PC-3 (cell line): Measurements from ENCODE around the gene PGBD5. TPM values are rescaled to one million over a fixed set of nuclear protein-coding genes. Genes with fewer than 3 reads are reported as not detected.

Source experiments
- ATAC-seq: fragments of 200-7000 bp; cut with Tn5 transposase; 2 replicates; pipeline ENCODE4 v1.9.1; 2020; ENCODE audit warnings: mild to moderate bottlenecking, moderate library complexity
- BruUV-seq: library from RNA; stranded (reverse); fragments of 400-500 nt; replicated peaks from 2 replicates; lab custom pipeline; 2021; lab: Mats Ljungman, UMichigan
- CTCF ChIA-PET: fragments of 300-600 bp; sonication (Branson Sonifier 250); formaldehyde crosslinking; loops from one replicate; lab custom pipeline; 2022; ENCODE audit warnings: antibody characterized with exemption; lab: Charles Lee
- POLR2A ChIA-PET: fragments of 300-600 bp; sonication (Branson Sonifier 250); formaldehyde crosslinking; loops from one replicate; lab custom pipeline; 2022; ENCODE audit warnings: antibody characterized with exemption; ENCODE audit not compliant: unreplicated experiment; lab: Charles Lee
- DNase-seq: peaks from one replicate; pipeline ENCODE4 v3.0.0-alpha.2; 2015
- H2AFZ ChIP-seq: fragments of 300-600 bp; sonication (generic); 2 replicates; pipeline ENCODE4 v1.6.0; 2016; ENCODE audit warnings: antibody characterized with exemption, low read length
- H3F3A ChIP-seq: fragments of 300-600 bp; sonication (generic); one replicate; pipeline ENCODE4 v1.6.0; 2017; ENCODE audit warnings: antibody characterized with exemption, low read length, control low read depth, mild to moderate bottlenecking; ENCODE audit not compliant: unreplicated experiment
- H3K27ac ChIP-seq: fragments of 300-600 bp; sonication (generic); 2 replicates; pipeline ENCODE4 v1.5.1; 2016; ENCODE audit warnings: mild to moderate bottlenecking, low read length
- H3K27me3 ChIP-seq: fragments of 300-600 bp; sonication (generic); 2 replicates; pipeline ENCODE4 v1.6.1; 2016; ENCODE audit warnings: low read length, mixed read lengths
- H3K36me3 ChIP-seq: fragments of 300-600 bp; sonication (generic); 2 replicates; pipeline ENCODE4 v1.6.1; 2016; ENCODE audit warnings: low read depth, mixed run types, low read length, mixed read lengths
- H3K4me1 ChIP-seq: fragments of 300-600 bp; sonication (generic); 2 replicates; pipeline ENCODE4 v1.5.1; 2016; ENCODE audit warnings: low read length; ENCODE audit not compliant: insufficient read depth
- H3K4me2 ChIP-seq: fragments of 300-600 bp; sonication (generic); 2 replicates; pipeline ENCODE4 v1.6.0; 2016; ENCODE audit warnings: low read length
- H3K4me3 ChIP-seq: fragments of 300-600 bp; sonication (generic); 2 replicates; pipeline ENCODE4 v1.5.1; 2016; ENCODE audit warnings: mild to moderate bottlenecking, low read length, mixed read lengths
- H3K79me2 ChIP-seq: fragments of 300-600 bp; sonication (generic); 2 replicates; pipeline ENCODE4 v1.6.1; 2017; ENCODE audit warnings: low read length, mixed read lengths
- H3K9ac ChIP-seq: fragments of 300-600 bp; sonication (generic); 2 replicates; pipeline ENCODE4 v1.6.0; 2016; ENCODE audit warnings: mild to moderate bottlenecking, low read length
- H3K9me2 ChIP-seq: fragments of 300-600 bp; sonication (generic); replicated peaks from 2 replicates; pipeline ENCODE4 v1.6.1; 2016; ENCODE audit warnings: mixed run types, low read length, mixed read lengths
- H3K9me3 ChIP-seq: fragments of 300-600 bp; sonication (generic); 2 replicates; pipeline ENCODE4 v1.6.1; 2016; ENCODE audit warnings: low read length, mixed read lengths
- H4K20me1 ChIP-seq: fragments of 300-600 bp; sonication (generic); 2 replicates; pipeline ENCODE4 v1.6.1; 2016; ENCODE audit warnings: low read length, mixed read lengths
- CTCF ChIP-seq: fragments of 300-600 bp; sonication (generic); conservative IDR thresholded peaks from 2 replicates; pipeline ENCODE4 v1.5.1; 2017; ENCODE audit warnings: antibody characterized with exemption, low read depth, mild to moderate bottlenecking, low read length
- EZH2 ChIP-seq: fragments of 300-600 bp; sonication (generic); IDR thresholded peaks from one replicate; pipeline ENCODE4 v1.6.1; 2017; ENCODE audit warnings: antibody characterized with exemption, mild to moderate bottlenecking, low read length; ENCODE audit not compliant: unreplicated experiment
- EZH2phosphoT487 ChIP-seq: fragments of 300-600 bp; sonication (generic); IDR thresholded peaks from 2 replicates; pipeline ENCODE4 v1.6.1; 2018; ENCODE audit warnings: mild to moderate bottlenecking, antibody characterized with exemption, low read length, borderline replicate concordance
- intact Hi-C: fragments of 100-400 bp; cut with micrococcal nuclease; formaldehyde crosslinking; loops from 2 replicates; pipeline ENCODE4 v1.9.0; 2023
- total RNA-seq: library from RNA; depleted of rRNA; stranded (reverse); fragments of >200 nt; gene quantifications from 2 replicates; pipeline ENCODE4 v1.2.3, GENCODE V29; 2014

Gene PGBD5
- total RNA-seq, 1 experiment from 2014 or later = under 0.01 TPM

GRCh38 chr1:230348386-230349019 lies 77.6 kb downstream of the PGBD5 start:
- CTCF ChIA-PET = interaction anchor here (0.7 kb wide), 1 partner anchor 1242 kb away, joined by 19 read pairs; no protein-coding TSS in a partner anchor
- no peaks in the 10 kb centered on the region for H3K9me2 ChIP-seq
- H3K4me1 ChIP-seq = no peaks in the 10 kb centered on the region
- intact Hi-C loops = no loop called here
- no peak for DNase-seq
- H3K9me3 ChIP-seq = no peaks in the 10 kb centered on the region
- no peaks in the 10 kb centered on the region for H4K20me1 ChIP-seq
- no peak overlapping the region for H3K4me2 ChIP-seq
- no peaks in the 10 kb centered on the region for H3F3A ChIP-seq
- BruUV-seq = no TSS peak
- ATAC-seq = no peak
- no peak overlapping the region for H3K9ac ChIP-seq
- H3K27ac ChIP-seq = no peak overlapping the region
- H3K4me3 ChIP-seq = no peak overlapping the region
- H3K27me3 ChIP-seq = peaks cover 81% of the 10 kb centered on the region
- H3K36me3 ChIP-seq = no peaks in the 10 kb centered on the region
- POLR2A ChIA-PET = interaction anchor here (0.6 kb wide), 1 partner anchor 1542 kb away, joined by 4 read pairs; no protein-coding TSS in a partner anchor
- H2AFZ ChIP-seq = no peak overlapping the region
- no peak for TF ChIP-seq EZH2
- TF ChIP-seq CTCF = no peak
- H3K79me2 ChIP-seq = no peaks in the 10 kb centered on the region

GRCh38 chr1:230347896-230348295 lies 78.2 kb downstream of the PGBD5 start:
- no peaks in the 10 kb centered on the region for H3K79me2 ChIP-seq
- no peaks in the 10 kb centered on the region for H3F3A ChIP-seq
- no peaks in the 10 kb centered on the region for H3K9me3 ChIP-seq
- DNase-seq (no peak), ATAC-seq (no peak)
- H3K27ac ChIP-seq = no peak overlapping the region
- H3K9me2 ChIP-seq = no peaks in the 10 kb centered on the region
- TF ChIP-seq EZH2phosphoT487 (no peak), EZH2 (no peak), CTCF (no peak)
- no peak overlapping the region for H2AFZ ChIP-seq
- no peaks in the 10 kb centered on the region for H3K4me1 ChIP-seq
- no peak overlapping the region for H3K9ac ChIP-seq
- no peak overlapping the region for H3K4me2 ChIP-seq
- intact Hi-C loops = no loop called here
- H4K20me1 ChIP-seq = no peaks in the 10 kb centered on the region
- H3K36me3 ChIP-seq = no peaks in the 10 kb centered on the region
- peaks cover 81% of the 10 kb centered on the region for H3K27me3 ChIP-seq
- ChIA-PET CTCF (no interaction called here), POLR2A (no interaction called here)
- H3K4me3 ChIP-seq = no peak overlapping the region
- BruUV-seq = no TSS peak

GRCh38 chr1:230345139-230345885 lies 80.8 kb downstream of the PGBD5 start:
- no peak for DNase-seq
- H2AFZ ChIP-seq = no peak overlapping the region
- H3F3A ChIP-seq = no peaks in the 10 kb centered on the region
- ChIA-PET POLR2A (no interaction called here), CTCF (no interaction called here)
- intact Hi-C loops = no loop called here
- no peak overlapping the region for H3K4me3 ChIP-seq
- no peaks in the 10 kb centered on the region for H3K79me2 ChIP-seq
- BruUV-seq = no TSS peak
- no peak overlapping the region for H3K9ac ChIP-seq
- no peaks in the 10 kb centered on the region for H3K4me1 ChIP-seq
- peaks cover 80% of the 10 kb centered on the region for H3K27me3 ChIP-seq
- no peaks in the 10 kb centered on the region for H3K36me3 ChIP-seq
- H3K27ac ChIP-seq = no peak overlapping the region
- no peaks in the 10 kb centered on the region for H3K9me2 ChIP-seq
- H3K9me3 ChIP-seq = no peaks in the 10 kb centered on the region
- H4K20me1 ChIP-seq = no peaks in the 10 kb centered on the region
- no peak for ATAC-seq
- no peak overlapping the region for H3K4me2 ChIP-seq
- no peak for TF ChIP-seq EZH2
- no peak for TF ChIP-seq EZH2phosphoT487
- no peak for TF ChIP-seq CTCF
